Measurements from ENCODE around the gene PLA2G15. TPM values are rescaled to one million over a fixed set of nuclear protein-coding genes. Genes with fewer than 3 reads are reported as not detected.

Gene PLA2G15
- total RNA-seq, 4 donors from 2014 or later: 16.4 to 28.6 (median 22.3) TPM

DNA sequence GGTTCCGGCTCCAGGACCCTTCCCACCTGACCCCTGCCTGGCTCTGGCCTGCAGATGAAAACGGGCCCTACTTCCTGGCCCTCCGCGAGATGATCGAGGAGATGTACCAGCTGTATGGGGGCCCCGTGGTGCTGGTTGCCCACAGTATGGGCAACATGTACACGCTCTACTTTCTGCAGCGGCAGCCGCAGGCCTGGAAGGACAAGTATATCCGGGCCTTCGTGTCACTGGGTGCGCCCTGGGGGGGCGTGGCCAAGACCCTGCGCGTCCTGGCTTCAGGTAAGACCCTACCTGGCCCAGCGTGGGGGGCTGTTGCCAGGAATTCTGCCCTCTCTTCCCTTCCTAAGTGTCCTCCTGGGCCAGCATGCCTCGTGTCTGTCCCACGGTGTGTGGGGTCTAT is 10.5 kb downstream of the PLA2G15 start:
- no peak overlapping the region for H3K4me3 ChIP-seq (ENCODE audit: low read depth, poor library complexity, severe bottlenecking)
- TF ChIP-seq, protein P1, sequence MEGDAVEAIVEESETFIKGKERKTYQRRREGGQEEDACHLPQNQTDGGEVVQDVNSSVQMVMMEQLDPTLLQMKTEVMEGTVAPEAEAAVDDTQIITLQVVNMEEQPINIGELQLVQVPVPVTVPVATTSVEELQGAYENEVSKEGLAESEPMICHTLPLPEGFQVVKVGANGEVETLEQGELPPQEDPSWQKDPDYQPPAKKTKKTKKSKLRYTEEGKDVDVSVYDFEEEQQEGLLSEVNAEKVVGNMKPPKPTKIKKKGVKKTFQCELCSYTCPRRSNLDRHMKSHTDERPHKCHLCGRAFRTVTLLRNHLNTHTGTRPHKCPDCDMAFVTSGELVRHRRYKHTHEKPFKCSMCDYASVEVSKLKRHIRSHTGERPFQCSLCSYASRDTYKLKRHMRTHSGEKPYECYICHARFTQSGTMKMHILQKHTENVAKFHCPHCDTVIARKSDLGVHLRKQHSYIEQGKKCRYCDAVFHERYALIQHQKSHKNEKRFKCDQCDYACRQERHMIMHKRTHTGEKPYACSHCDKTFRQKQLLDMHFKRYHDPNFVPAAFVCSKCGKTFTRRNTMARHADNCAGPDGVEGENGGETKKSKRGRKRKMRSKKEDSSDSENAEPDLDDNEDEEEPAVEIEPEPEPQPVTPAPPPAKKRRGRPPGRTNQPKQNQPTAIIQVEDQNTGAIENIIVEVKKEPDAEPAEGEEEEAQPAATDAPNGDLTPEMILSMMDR (IDR thresholded peaks at IDR 0.05): no peak
- TF ChIP-seq POLR2A (IDR thresholded peaks at IDR 0.05): no peak
- no peak for DNase-seq (ENCODE audit: low spot score in 2 of 2)
- intact Hi-C loops (cut with DNase I; ENCODE audit: low total_unique reads): no loop called here
- 92 to 94% methylated on average over 18 of the region's 18 CpGs for WGBS, 2 donors

DNA sequence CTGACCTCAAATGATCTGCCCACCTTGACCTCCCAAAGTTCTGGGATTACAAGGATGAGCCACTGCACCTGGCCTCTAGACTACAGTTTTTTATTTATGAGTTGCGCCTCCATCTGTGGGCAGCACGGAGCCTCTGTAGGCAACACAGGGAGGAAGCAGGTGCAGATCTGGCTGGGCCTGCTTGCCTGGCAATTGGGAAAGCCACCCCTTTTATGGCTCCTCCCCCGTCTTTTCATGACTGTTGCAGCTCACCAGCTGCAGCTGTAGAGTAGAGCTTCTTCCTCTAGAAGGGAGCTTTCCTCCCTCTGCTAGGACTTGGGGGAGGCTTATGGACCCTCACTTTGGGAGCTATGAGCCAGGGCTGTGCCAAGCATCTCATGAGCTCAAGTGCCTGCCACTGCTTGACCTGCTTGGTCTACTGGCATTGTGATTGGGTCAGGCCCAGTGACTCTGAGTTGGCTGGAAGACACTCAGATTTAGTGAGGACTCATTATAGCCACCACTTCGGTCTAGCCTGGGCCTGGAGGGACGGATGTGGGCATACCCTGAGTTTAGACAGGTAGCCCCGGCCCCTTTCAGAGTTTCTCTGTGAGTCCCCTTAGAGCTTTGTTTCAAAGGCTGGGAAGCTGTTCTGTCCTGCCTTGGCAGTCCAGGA is 12.2 kb downstream of the PLA2G15 start:
- intact Hi-C loops (cut with DNase I; ENCODE audit: low total_unique reads): no loop called here
- no peak for TF ChIP-seq POLR2A (IDR thresholded peaks at IDR 0.05)
- TF ChIP-seq, protein P1 (IDR thresholded peaks at IDR 0.05): no peak
- WGBS, 2 donors: 55 to 68% methylated on average over 5 to 6 of the region's 6 CpGs
- H3K4me3 ChIP-seq (ENCODE audit: low read depth, poor library complexity, severe bottlenecking): no peak overlapping the region
- no peak for DNase-seq (ENCODE audit: low spot score in 2 of 2)

DNA sequence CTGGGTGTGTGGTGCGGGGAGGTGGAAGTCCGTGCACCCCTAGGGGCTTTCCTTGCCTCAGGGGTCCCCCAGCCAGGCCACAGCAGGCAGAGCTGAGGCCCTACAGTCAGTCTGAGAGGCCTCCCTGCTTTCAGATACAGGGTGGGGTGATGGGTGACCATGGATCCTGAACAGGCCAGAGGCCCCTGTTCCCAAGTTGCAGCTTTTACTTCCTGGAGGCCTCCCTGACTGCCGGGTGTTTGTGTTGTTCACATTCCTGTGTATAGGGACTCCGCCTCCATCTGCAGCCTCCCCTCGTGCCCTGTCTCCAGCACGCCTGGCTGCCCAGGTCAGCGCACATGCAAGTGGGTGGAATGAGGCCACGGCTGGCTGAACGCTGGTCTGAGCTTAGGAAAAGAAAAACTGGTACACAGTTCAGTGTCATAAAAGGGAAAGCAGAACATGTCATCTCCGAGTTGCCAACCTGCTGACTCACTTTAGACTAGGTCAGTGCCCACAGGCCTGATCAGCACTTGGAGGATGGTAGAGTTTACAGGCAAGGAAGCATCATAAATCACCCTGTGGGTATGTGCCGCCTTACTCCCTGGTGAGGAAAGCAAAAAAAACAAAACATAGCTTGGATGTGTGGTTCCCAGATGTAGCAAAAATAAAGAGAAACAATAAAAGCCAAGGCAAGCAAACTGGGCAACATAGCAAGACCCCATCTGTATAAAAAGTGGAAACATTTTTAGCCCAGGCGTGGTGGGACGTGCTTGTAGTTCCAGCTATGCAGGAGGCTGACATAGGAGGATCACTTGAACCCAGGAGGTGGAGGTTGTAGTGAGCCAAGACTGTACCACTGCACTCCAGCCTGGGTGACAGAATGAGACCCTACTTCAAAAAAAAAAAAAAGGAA is 13.0 kb downstream of the PLA2G15 start:
- DNase-seq (ENCODE audit: low spot score in 2 of 2): no peak
- no peak for TF ChIP-seq POLR2A (IDR thresholded peaks at IDR 0.05)
- TF ChIP-seq, protein P1 (IDR thresholded peaks at IDR 0.05): no peak
- intact Hi-C loops (cut with DNase I; ENCODE audit: low total_unique reads): no loop called here
- WGBS, 2 donors: 55 to 64% methylated on average over 11 of the region's 13 CpGs
- no peak overlapping the region for H3K4me3 ChIP-seq (ENCODE audit: low read depth, poor library complexity, severe bottlenecking)

DNA sequence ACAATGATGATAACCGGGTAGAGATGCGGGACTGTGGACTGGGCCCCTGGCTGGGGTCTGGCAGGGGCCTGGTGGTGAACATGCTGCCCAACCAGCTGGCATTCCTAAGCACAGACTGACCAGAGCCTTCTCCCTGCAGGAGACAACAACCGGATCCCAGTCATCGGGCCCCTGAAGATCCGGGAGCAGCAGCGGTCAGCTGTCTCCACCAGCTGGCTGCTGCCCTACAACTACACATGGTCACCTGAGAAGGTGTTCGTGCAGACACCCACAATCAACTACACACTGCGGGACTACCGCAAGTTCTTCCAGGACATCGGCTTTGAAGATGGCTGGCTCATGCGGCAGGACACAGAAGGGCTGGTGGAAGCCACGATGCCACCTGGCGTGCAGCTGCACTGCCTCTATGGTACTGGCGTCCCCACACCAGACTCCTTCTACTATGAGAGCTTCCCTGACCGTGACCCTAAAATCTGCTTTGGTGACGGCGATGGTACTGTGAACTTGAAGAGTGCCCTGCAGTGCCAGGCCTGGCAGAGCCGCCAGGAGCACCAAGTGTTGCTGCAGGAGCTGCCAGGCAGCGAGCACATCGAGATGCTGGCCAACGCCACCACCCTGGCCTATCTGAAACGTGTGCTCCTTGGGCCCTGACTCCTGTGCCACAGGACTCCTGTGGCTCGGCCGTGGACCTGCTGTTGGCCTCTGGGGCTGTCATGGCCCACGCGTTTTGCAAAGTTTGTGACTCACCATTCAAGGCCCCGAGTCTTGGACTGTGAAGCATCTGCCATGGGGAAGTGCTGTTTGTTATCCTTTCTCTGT is 14.0 kb downstream of the PLA2G15 start:
- WGBS, 2 donors: 90 to 94% methylated on average over 21 to 26 of the region's 27 CpGs
- intact Hi-C loops (cut with DNase I; ENCODE audit: low total_unique reads): no loop called here
- no peak for DNase-seq (ENCODE audit: low spot score in 2 of 2)
- TF ChIP-seq, protein P1 (IDR thresholded peaks at IDR 0.05): no peak
- no peak overlapping the region for H3K4me3 ChIP-seq (ENCODE audit: low read depth, poor library complexity, severe bottlenecking)

DNA sequence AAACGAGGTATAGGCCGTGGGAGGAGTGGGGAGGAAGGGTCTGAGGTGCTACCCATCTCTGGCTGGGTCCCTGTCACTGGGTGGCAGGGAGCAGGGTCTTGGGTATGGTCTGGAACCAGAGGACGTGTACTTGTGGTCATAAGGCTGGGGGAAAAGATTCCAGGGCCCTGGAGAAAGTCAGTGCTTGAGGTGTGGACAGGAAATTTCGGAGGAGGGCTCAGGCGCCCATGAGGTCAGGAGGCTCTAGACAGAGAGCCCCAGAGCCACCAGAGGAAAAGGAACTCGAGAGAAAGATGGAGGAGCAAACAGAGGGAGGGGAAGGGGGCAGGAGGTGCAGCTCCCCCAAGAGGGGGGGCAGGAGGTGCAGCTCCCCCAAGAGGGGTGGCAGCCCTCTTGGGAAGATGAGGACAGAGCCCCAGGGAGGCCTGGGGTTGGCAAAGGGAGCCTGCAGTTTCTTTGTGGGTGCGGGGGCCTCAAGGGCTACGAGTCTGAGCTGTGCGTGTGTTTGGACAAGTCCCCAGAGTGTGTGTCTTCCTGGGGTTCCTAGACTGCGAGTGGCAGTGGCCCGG is 18.5 kb downstream of the PLA2G15 start:
- TF ChIP-seq, protein P1 (IDR thresholded peaks at IDR 0.05): no peak
- TF ChIP-seq POLR2A (IDR thresholded peaks at IDR 0.05): no peak
- H3K4me3 ChIP-seq (ENCODE audit: low read depth, poor library complexity, severe bottlenecking): peak overlapping the region; percentile 80
- 43 to 52% methylated on average over 8 to 11 of the region's 11 CpGs for WGBS, 2 donors
- intact Hi-C loops (cut with DNase I; ENCODE audit: low total_unique reads): loop anchor here (5.0 kb wide), 1 partner anchor 64 kb away; no protein-coding TSS in a partner anchor
- no peak for DNase-seq (ENCODE audit: low spot score in 2 of 2)
